ENCODE results near the gene DNAH17. TPM values are rescaled to one million over a fixed set of nuclear protein-coding genes. Genes with fewer than 3 reads are reported as not detected.

DNAH17 gene
- total RNA-seq, 2 experiments from 2014 or later = 0.19 to 0.42 TPM

GRCh38 chr17:78448356-78448993 is 128.7 kb downstream of the DNAH17 start:
- no peaks in the 10 kb centered on the region for H3K36me3 Mint-ChIP-seq (ENCODE audit: low read depth)
- H3K27me3 Mint-ChIP-seq (ENCODE audit: low read depth) = no peaks in the 10 kb centered on the region
- CTCF ChIA-PET = interaction anchor here (0.6 to 1.2 kb wide), 2 partner anchors 56 to 240 kb away, joined by 3 read pairs; no protein-coding TSS in a partner anchor
- H3K4me1 Mint-ChIP-seq (ENCODE audit: low read depth) = no peaks in the 10 kb centered on the region
- DNase-seq = peak; percentile 61
- intact Hi-C loops (cut with micrococcal nuclease) = no loop called here
- H3K4me3 Mint-ChIP-seq = no peak overlapping the region
- no peak overlapping the region for H3K27ac Mint-ChIP-seq
- no peaks in the 10 kb centered on the region for H3K9me3 Mint-ChIP-seq

- CTCF ChIA-PET = no interaction called here
- no peak for DNase-seq
- no peaks in the 10 kb centered on the region for H3K4me1 Mint-ChIP-seq (ENCODE audit: low read depth)
- no peak overlapping the region for H3K4me3 Mint-ChIP-seq
- H3K27ac Mint-ChIP-seq = no peak overlapping the region
- H3K36me3 Mint-ChIP-seq (ENCODE audit: low read depth) = no peaks in the 10 kb centered on the region
- H3K27me3 Mint-ChIP-seq (ENCODE audit: low read depth) = no peaks in the 10 kb centered on the region
- intact Hi-C loops (cut with micrococcal nuclease) = no loop called here
- no peaks in the 10 kb centered on the region for H3K9me3 Mint-ChIP-seq
Observed at GRCh38 chr17:78446833-78447232, 130.4 kb downstream of the DNAH17 start.

GRCh38 chr17:78444392-78444791 is 132.8 kb downstream of the DNAH17 start:
- CTCF ChIA-PET = interaction anchor here (1.7 to 2.2 kb wide), 3 partner anchors 14 to 265 kb away, joined by 4 to 10 read pairs (median 5); no protein-coding TSS in a partner anchor
- Mint-ChIP-seq H3K4me3 (no peak overlapping the region), H3K27ac (no peak overlapping the region), H3K36me3 (ENCODE audit: low read depth) (no peaks in the 10 kb centered on the region), H3K9me3 (no peaks in the 10 kb centered on the region), H3K27me3 (ENCODE audit: low read depth) (no peaks in the 10 kb centered on the region), H3K4me1 (ENCODE audit: low read depth) (no peaks in the 10 kb centered on the region)
- intact Hi-C loops (cut with micrococcal nuclease) = no loop called here
- no peak for DNase-seq

GRCh38 chr17:78442648-78443218 is 134.5 kb downstream of the DNAH17 start:
- no peaks in the 10 kb centered on the region for H3K4me1 Mint-ChIP-seq (ENCODE audit: low read depth)
- no peaks in the 10 kb centered on the region for H3K9me3 Mint-ChIP-seq
- H3K36me3 Mint-ChIP-seq (ENCODE audit: low read depth) = no peaks in the 10 kb centered on the region
- no peak for DNase-seq
- intact Hi-C loops (cut with micrococcal nuclease) = no loop called here
- H3K4me3 Mint-ChIP-seq = no peak overlapping the region
- H3K27ac Mint-ChIP-seq = no peak overlapping the region
- CTCF ChIA-PET = no interaction called here
- H3K27me3 Mint-ChIP-seq (ENCODE audit: low read depth) = no peaks in the 10 kb centered on the region

- Mint-ChIP-seq H3K4me1 (ENCODE audit: low read depth) (no peaks in the 10 kb centered on the region), H3K27me3 (ENCODE audit: low read depth) (no peaks in the 10 kb centered on the region), H3K4me3 (no peak overlapping the region), H3K9me3 (no peaks in the 10 kb centered on the region), H3K36me3 (ENCODE audit: low read depth) (no peaks in the 10 kb centered on the region), H3K27ac (no peak overlapping the region)
- peak; percentile 23 for DNase-seq
- intact Hi-C loops (cut with micrococcal nuclease) = no loop called here
- CTCF ChIA-PET = no interaction called here
Observed at GRCh38 chr17:78441271-78441971, 135.8 kb downstream of the DNAH17 start.

- no peak for DNase-seq
- CTCF ChIA-PET = no interaction called here
Observed at GRCh38 chr17:78438694-78439325, 138.4 kb downstream of the DNAH17 start.

GRCh38 chr17:78438271-78438691 is 138.9 kb downstream of the DNAH17 start:
- Mint-ChIP-seq H3K9me3 (no peaks in the 10 kb centered on the region), H3K4me3 (no peak overlapping the region), H3K36me3 (ENCODE audit: low read depth) (no peaks in the 10 kb centered on the region), H3K27ac (no peak overlapping the region), H3K27me3 (ENCODE audit: low read depth) (no peaks in the 10 kb centered on the region), H3K4me1 (ENCODE audit: low read depth) (no peaks in the 10 kb centered on the region)
- intact Hi-C loops (cut with micrococcal nuclease) = no loop called here
- CTCF ChIA-PET = no interaction called here
- DNase-seq = no peak

More at GRCh38 chr17:78438694-78439325, 138.4 kb downstream of the DNAH17 start:
- Mint-ChIP-seq H3K27me3 (ENCODE audit: low read depth) (no peaks in the 10 kb centered on the region), H3K4me1 (ENCODE audit: low read depth) (no peaks in the 10 kb centered on the region), H3K4me3 (no peak overlapping the region), H3K27ac (no peak overlapping the region), H3K9me3 (no peaks in the 10 kb centered on the region), H3K36me3 (ENCODE audit: low read depth) (no peaks in the 10 kb centered on the region)
- intact Hi-C loops (cut with micrococcal nuclease) = no loop called here

GRCh38 chr17:78437508-78438169 is 139.6 kb downstream of the DNAH17 start:
- no peak for DNase-seq
- intact Hi-C loops (cut with micrococcal nuclease) = no loop called here
- Mint-ChIP-seq H3K4me1 (ENCODE audit: low read depth) (no peaks in the 10 kb centered on the region), H3K9me3 (no peaks in the 10 kb centered on the region), H3K4me3 (no peak overlapping the region), H3K27ac (no peak overlapping the region), H3K27me3 (ENCODE audit: low read depth) (no peaks in the 10 kb centered on the region), H3K36me3 (ENCODE audit: low read depth) (no peaks in the 10 kb centered on the region)
- CTCF ChIA-PET = no interaction called here

GRCh38 chr17:78435330-78436005 is 141.7 kb downstream of the DNAH17 start:
- no peaks in the 10 kb centered on the region for H3K36me3 Mint-ChIP-seq (ENCODE audit: low read depth)
- intact Hi-C loops (cut with micrococcal nuclease) = no loop called here
- peaks cover 3% of the 10 kb centered on the region for H3K4me1 Mint-ChIP-seq (ENCODE audit: low read depth)
- CTCF ChIA-PET = no interaction called here
- H3K27me3 Mint-ChIP-seq (ENCODE audit: low read depth) = no peaks in the 10 kb centered on the region
- H3K27ac Mint-ChIP-seq = no peak overlapping the region
- no peaks in the 10 kb centered on the region for H3K9me3 Mint-ChIP-seq
- H3K4me3 Mint-ChIP-seq = no peak overlapping the region
- DNase-seq = no peak

- Mint-ChIP-seq H3K9me3 (no peaks in the 10 kb centered on the region), H3K27ac (no peak overlapping the region), H3K36me3 (ENCODE audit: low read depth) (peaks cover 1% of the 10 kb centered on the region), H3K4me3 (no peak overlapping the region), H3K4me1 (ENCODE audit: low read depth) (peaks cover 3% of the 10 kb centered on the region), H3K27me3 (ENCODE audit: low read depth) (no peaks in the 10 kb centered on the region)
- intact Hi-C loops (cut with micrococcal nuclease) = no loop called here
- no peak for DNase-seq
- CTCF ChIA-PET = no interaction called here
Observed at GRCh38 chr17:78434455-78435329, 142.5 kb downstream of the DNAH17 start.

- Mint-ChIP-seq H3K27ac (no peak overlapping the region), H3K9me3 (no peaks in the 10 kb centered on the region), H3K4me3 (no peak overlapping the region), H3K4me1 (ENCODE audit: low read depth) (peaks cover 3% of the 10 kb centered on the region), H3K36me3 (ENCODE audit: low read depth) (peaks cover 3% of the 10 kb centered on the region), H3K27me3 (ENCODE audit: low read depth) (no peaks in the 10 kb centered on the region)
- intact Hi-C loops (cut with micrococcal nuclease) = no loop called here
- CTCF ChIA-PET = interaction anchor here (0.6 kb wide), 1 partner anchor 457 kb away, joined by 3 read pairs; no protein-coding TSS in a partner anchor
- no peak for DNase-seq
Observed at GRCh38 chr17:78433780-78434335, 143.3 kb downstream of the DNAH17 start.
